Subcutaneous abdominal adipose tissue (tissue), 5 donors: ENCODE measurements around the gene DUS1L.

Source experiments
- H3K27ac ChIP-seq: one replicate; pipeline ENCODE4 v1.7.0; 2013; ENCODE audit warnings: low read depth, mild to moderate bottlenecking, inconsistent platforms, low read length, moderate library complexity
- H3K27me3 ChIP-seq, 5 donors: one replicate each; pipeline ENCODE4 v1.7.0; 2013; ENCODE audit warnings: low read length in 5 of 5, inconsistent platforms in 1 of 5; ENCODE audit not compliant: control insufficient read depth in 5 of 5, insufficient read depth in 4 of 5
- H3K36me3 ChIP-seq, 5 donors: one replicate each; pipeline ENCODE4 v1.7.0; 2013; ENCODE audit warnings: low read length in 5 of 5; ENCODE audit not compliant: control insufficient read depth in 5 of 5, insufficient read depth in 5 of 5
- H3K4me1 ChIP-seq, 5 donors: one replicate each; pipeline ENCODE4 v1.7.0; 2013; ENCODE audit warnings: low read length in 5 of 5, mild to moderate bottlenecking in 3 of 5, moderate library complexity in 1 of 5; ENCODE audit not compliant: control insufficient read depth in 5 of 5, insufficient read depth in 5 of 5
- H3K4me3 ChIP-seq, 5 donors: one replicate each; pipeline ENCODE4 v1.7.0; 2013; ENCODE audit warnings: low read length in 5 of 5, low read depth in 1 of 5
- H3K9ac ChIP-seq, 5 donors: one replicate each; pipeline ENCODE4 v1.7.0; 2013; ENCODE audit warnings: low read length in 5 of 5, mild to moderate bottlenecking in 4 of 5, moderate library complexity in 3 of 5
- H3K9me3 ChIP-seq, 5 donors: one replicate each; pipeline ENCODE4 v1.7.0; 2013; ENCODE audit warnings: low read length in 5 of 5; ENCODE audit not compliant: control insufficient read depth in 5 of 5
- donor health status: healthy.
- donor health status: healthy.
- donor health status: healthy.
- donor health status: healthy.
- donor health status: healthy.

DUS1L gene

DNA sequence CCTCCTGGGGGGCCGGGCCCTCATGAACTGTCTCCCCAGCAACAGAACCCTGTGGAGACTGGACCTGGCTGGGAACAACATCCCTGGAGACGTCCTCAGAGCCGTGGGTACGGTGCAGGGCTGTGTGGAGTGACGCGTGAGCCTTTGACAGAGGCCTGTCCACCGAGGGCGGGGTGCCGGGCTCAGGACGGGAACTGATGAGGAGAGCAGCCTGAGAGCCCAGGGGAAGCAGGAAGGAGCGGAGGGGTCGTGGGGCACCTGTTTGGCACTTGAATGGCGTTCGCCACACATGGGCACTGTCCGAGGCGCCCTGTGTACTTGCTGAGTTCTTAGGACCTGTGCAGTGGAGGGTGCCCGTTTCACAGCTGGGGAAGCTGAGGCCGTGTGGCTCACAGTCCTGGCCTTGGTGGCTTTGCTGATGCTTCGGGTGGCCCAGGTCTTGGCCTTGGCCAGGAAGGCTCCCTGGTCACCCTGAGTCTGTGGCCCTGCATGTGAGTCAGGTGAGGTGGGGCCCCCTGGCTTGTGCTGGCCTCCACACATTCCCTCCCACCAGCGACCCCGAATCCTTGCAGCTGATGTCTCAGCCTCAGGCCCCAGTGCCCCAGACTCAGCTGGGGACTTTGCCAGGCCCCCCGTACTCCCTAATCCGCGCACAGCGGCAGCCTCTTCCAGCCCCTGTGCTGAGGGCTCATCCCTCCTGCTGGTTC is 40.0 kb downstream of the DUS1L start:
- H3K27ac ChIP-seq: no peak overlapping the region
- no peak overlapping the region for H3K9ac ChIP-seq
- H3K4me1 ChIP-seq: peaks cover 3 to 38% (median 38%) of the 10 kb centered on the region in 5 donors
- no peak overlapping the region for H3K4me3 ChIP-seq
- no peaks in the 10 kb centered on the region for H3K9me3 ChIP-seq
- no peaks in the 10 kb centered on the region for H3K27me3 ChIP-seq
- H3K36me3 ChIP-seq: peaks cover 0 to 7% (median 0%) of the 10 kb centered on the region in 5 donors

- Histone ChIP-seq H3K27me3 (no peaks in the 10 kb centered on the region), H3K4me3 (no peak overlapping the region), H3K4me1 (peaks cover 3 to 36% (median 32%) of the 10 kb centered on the region in 5 donors), H3K9me3 (no peaks in the 10 kb centered on the region), H3K36me3 (peaks cover 0 to 7% (median 0%) of the 10 kb centered on the region in 5 donors), H3K27ac (no peak overlapping the region), H3K9ac (no peak overlapping the region)
These were observed 40.7 kb downstream of the DUS1L start for GRCh38 chr17:82024859-82025258.

- H3K9ac ChIP-seq: peak overlapping the region in 4 of 5 donors; percentile 22 to 83 (median 58)
- no peaks in the 10 kb centered on the region for H3K9me3 ChIP-seq
- peaks cover 6 to 35% (median 31%) of the 10 kb centered on the region in 5 donors for H3K4me1 ChIP-seq
- peak overlapping the region; percentile 45 to 85 (median 76) for H3K4me3 ChIP-seq
- peaks cover 0 to 2% (median 0%) of the 10 kb centered on the region in 5 donors for H3K27me3 ChIP-seq
- no peak overlapping the region for H3K27ac ChIP-seq
- peaks cover 0 to 11% (median 3%) of the 10 kb centered on the region in 5 donors for H3K36me3 ChIP-seq
These were observed 42.0 kb downstream of the DUS1L start for GRCh38 chr17:82023447-82024241.

GRCh38 chr17:82022981-82023446 is 42.6 kb downstream of the DUS1L start, which contains the start of gene LRRC45:
LRRC45 (plus strand) TSS chr17:82023305; CDS start chr17:82023644, 339 bp downstream.
- H3K4me1 ChIP-seq: peaks cover 6 to 35% (median 31%) of the 10 kb centered on the region in 5 donors
- H3K9ac ChIP-seq: peak within 1 kb of the TSS in 4 of 5 donors; percentile 72 to 85 (median 74)
- peaks cover 0 to 17% (median 9%) of the 10 kb centered on the region in 5 donors for H3K36me3 ChIP-seq
- peak within 1 kb of the TSS; percentile 54 to 85 (median 81) for H3K4me3 ChIP-seq
- peaks cover 0 to 2% (median 0%) of the 10 kb centered on the region in 5 donors for H3K27me3 ChIP-seq
- H3K27ac ChIP-seq: no peak within 1 kb of the TSS
- H3K9me3 ChIP-seq: no peaks in the 10 kb centered on the region

DNA sequence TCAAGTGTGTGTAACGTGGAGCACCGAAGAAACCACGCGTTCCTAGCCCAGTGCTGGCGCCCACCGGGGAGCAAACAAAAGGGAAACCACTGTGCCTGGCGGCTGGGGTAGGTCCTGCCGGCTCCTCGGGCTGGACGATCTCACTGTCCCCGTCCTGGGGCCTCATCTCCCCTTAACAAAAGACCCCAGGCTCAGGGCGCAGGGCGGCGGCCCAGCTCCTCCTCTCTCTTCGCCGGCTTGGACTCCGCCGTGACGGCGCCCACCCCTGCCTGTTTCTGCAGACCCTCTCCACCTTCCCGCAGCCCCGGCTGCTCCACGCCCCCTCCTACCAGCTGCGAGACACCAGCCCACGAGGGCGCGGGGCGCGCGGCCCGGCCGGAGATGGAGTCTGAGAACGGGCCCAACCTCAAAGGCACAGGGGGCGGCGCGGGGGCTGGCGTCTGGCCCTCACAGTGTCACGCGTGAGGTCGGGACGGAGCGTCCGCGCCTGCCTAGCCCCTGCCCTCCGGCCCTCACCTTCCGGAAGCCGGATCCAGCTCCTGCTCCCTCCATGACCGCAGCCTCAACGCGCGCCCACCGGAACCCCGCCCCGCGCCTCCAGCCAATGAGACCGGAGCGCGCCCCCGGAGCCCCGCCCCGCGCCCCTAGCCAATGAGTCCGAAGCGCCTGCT is 43.2 kb downstream of the DUS1L start, which contains the start of gene CENPX:
CENPX (minus strand) TSS at position 569 of the 671 bp plus-strand sequence; CDS start at position 552, 17 bp downstream.
- Histone ChIP-seq H3K4me3 (peak within 1 kb of the TSS; percentile 54 to 85 (median 81)), H3K27me3 (peaks cover 0 to 2% (median 0%) of the 10 kb centered on the region in 5 donors), H3K36me3 (peaks cover 0 to 21% (median 10%) of the 10 kb centered on the region in 5 donors), H3K4me1 (peaks cover 6 to 35% (median 31%) of the 10 kb centered on the region in 5 donors), H3K27ac (no peak within 1 kb of the TSS), H3K9me3 (no peaks in the 10 kb centered on the region), H3K9ac (peak within 1 kb of the TSS in 4 of 5 donors; percentile 72 to 85 (median 74))

GRCh38 chr17:82021900-82022309 is 43.7 kb downstream of the DUS1L start:
- peaks cover 6 to 35% (median 31%) of the 10 kb centered on the region in 5 donors for H3K4me1 ChIP-seq
- no peak overlapping the region for H3K27ac ChIP-seq
- H3K36me3 ChIP-seq: peaks cover 0 to 22% (median 11%) of the 10 kb centered on the region in 5 donors
- H3K9me3 ChIP-seq: no peaks in the 10 kb centered on the region
- peak overlapping the region; percentile 54 to 84 (median 81) for H3K4me3 ChIP-seq
- peak overlapping the region in 4 of 5 donors; percentile 72 to 85 (median 74) for H3K9ac ChIP-seq
- H3K27me3 ChIP-seq: peaks cover 0 to 2% (median 0%) of the 10 kb centered on the region in 5 donors

GRCh38 chr17:82021107-82021899 is 44.3 kb downstream of the DUS1L start:
- peaks cover 6 to 35% (median 31%) of the 10 kb centered on the region in 5 donors for H3K4me1 ChIP-seq
- peak overlapping the region in 4 of 5 donors; percentile 54 to 84 (median 82) for H3K4me3 ChIP-seq
- no peak overlapping the region for H3K27ac ChIP-seq
- peaks cover 0 to 22% (median 11%) of the 10 kb centered on the region in 5 donors for H3K36me3 ChIP-seq
- H3K27me3 ChIP-seq: peaks cover 0 to 2% (median 0%) of the 10 kb centered on the region in 5 donors
- peak overlapping the region in 4 of 5 donors; percentile 72 to 85 (median 74) for H3K9ac ChIP-seq
- no peaks in the 10 kb centered on the region for H3K9me3 ChIP-seq

DNA sequence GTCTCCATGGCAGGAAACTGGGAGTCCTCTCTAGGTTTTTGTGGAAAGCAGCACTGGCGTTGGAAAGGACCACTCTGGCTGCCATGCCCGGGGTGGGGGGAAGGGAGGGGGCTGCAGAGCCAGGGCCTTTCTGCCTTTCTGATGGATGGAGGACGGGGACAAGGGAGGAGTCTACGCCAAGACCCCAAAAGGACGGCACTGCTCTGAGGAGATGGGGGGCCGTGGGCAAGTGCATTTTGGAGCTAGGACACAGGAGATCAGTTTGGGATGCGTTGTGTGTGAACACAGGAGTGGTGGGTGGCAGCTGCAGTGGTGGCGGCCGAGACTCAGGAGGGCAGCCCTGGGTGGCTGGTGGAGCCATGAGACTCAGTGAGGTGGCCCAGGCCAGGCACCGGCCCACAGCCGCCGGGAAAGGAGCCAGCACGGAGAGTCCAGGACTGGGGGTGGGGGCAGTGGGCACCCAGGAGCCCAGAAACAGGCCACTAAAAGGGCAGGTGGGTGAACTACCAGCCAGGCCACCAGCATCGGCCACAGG is 45.0 kb downstream of the DUS1L start:
- no peaks in the 10 kb centered on the region for H3K9me3 ChIP-seq
- H3K27ac ChIP-seq: no peak overlapping the region
- H3K27me3 ChIP-seq: peaks cover 0 to 2% (median 0%) of the 10 kb centered on the region in 5 donors
- no peak overlapping the region for H3K9ac ChIP-seq
- peaks cover 6 to 35% (median 31%) of the 10 kb centered on the region in 5 donors for H3K4me1 ChIP-seq
- no peak overlapping the region for H3K4me3 ChIP-seq
- H3K36me3 ChIP-seq: peaks cover 0 to 22% (median 11%) of the 10 kb centered on the region in 5 donors
